Measurements from ENCODE around the gene GAS6.

DNA sequence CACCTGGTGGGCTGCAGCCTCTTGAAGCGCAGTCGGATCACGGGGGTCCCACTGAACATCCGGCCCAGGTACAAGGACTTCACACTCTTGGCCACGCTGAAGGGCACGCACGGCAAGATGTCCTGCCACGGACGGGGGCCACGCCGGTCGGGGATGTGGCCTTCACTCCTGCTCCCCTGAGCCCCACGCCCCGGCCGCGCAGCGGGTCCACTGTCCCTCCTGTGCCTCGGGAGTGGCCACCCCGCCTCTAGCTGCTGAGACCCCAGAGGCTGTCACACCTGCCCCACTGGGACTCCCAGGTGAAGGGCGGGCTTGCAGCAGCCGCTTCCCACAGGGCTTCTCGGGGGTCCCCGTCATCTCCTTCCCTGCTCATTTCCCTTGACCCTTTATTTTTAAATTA lies 31.2 kb downstream of the GAS6 start:
- TF ChIP-seq CTCF (IDR thresholded peaks at IDR 0.05), result no peak
- TF ChIP-seq POLR2A (IDR thresholded peaks at IDR 0.05), result no peak
- TF ChIP-seq POLR2AphosphoS5 (IDR thresholded peaks at IDR 0.05; ENCODE audit: insufficient read depth in 1 of 2, low read depth in 1 of 2), result no peak
